ENCODE measurements around the gene SLC8A2. TPM values are rescaled to one million over a fixed set of nuclear protein-coding genes. Genes with fewer than 3 reads are reported as not detected.

The SLC8A2 gene
- total and polyA plus RNA-seq, 2 experiments from 2014 or later: 0.86 to 10.0 TPM

DNA sequence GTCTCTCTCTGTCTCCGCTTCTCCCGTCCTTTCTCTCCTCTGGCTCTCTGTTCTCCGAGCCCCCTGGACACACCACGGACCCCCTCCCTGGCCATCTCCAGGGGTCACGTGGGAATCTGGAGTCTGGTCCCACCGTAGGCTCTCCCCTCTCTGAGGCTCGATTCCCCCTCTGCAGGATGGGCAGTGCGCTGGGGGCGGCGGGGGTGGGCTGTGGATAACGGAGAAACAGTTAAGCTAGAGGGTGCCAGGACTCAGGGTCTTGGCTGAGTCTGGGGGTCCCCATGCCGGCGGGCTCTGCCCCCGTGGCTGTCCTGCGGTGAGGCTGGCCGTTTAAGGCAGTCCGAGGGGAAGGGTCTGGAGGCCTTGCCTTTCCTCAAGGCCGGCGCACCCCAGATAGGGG, 51.9 kb downstream of the SLC8A2 start:
- peaks cover 82% of the 10 kb centered on the region for H3K27me3 Mint-ChIP-seq (ENCODE audit: insufficient read depth, low read depth, poor library complexity)
- H3K9me3 Mint-ChIP-seq: peaks cover 5% of the 10 kb centered on the region
- DNase-seq (ENCODE audit: low spot score): no peak
- no peak for ATAC-seq
- TF ChIP-seq EZH2 (IDR thresholded peaks at IDR 0.05; ENCODE audit: low read depth, unreplicated experiment): peak; percentile 63
- TF ChIP-seq, protein P1, sequence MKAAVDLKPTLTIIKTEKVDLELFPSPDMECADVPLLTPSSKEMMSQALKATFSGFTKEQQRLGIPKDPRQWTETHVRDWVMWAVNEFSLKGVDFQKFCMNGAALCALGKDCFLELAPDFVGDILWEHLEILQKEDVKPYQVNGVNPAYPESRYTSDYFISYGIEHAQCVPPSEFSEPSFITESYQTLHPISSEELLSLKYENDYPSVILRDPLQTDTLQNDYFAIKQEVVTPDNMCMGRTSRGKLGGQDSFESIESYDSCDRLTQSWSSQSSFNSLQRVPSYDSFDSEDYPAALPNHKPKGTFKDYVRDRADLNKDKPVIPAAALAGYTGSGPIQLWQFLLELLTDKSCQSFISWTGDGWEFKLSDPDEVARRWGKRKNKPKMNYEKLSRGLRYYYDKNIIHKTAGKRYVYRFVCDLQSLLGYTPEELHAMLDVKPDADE (IDR thresholded peaks at IDR 0.05): no peak
- TF ChIP-seq POLR2AphosphoS5 (IDR thresholded peaks at IDR 0.05; ENCODE audit: low read depth): no peak
- TF ChIP-seq JUNB (IDR thresholded peaks at IDR 0.05; ENCODE audit: unreplicated experiment): no peak
- TF ChIP-seq STAT1 (IDR thresholded peaks at IDR 0.05; ENCODE audit: unreplicated experiment): no peak
- H3K4me3 Mint-ChIP-seq: peak overlapping the region; percentile 69
- peaks cover 54% of the 10 kb centered on the region for H3K4me1 Mint-ChIP-seq
- H3K4me3 ChIP-seq: peak overlapping the region; percentile 91
- peak overlapping the region; percentile 94 for H3K4me2 ChIP-seq
- no peaks in the 10 kb centered on the region for H3K36me3 ChIP-seq (ENCODE audit: insufficient read depth)
- H3K9me2 ChIP-seq (ENCODE audit: insufficient read depth): no peaks in the 10 kb centered on the region
- H3K4me1 ChIP-seq (ENCODE audit: insufficient read depth): peaks cover 43% of the 10 kb centered on the region
- peaks cover 4% of the 10 kb centered on the region; the same call in 1 of the 3 replicates for H3K36me3 Mint-ChIP-seq (ENCODE audit: low read depth)
- no peak overlapping the region for H3K27ac ChIP-seq (ENCODE audit: low read depth)
- no peak overlapping the region for H3K27ac Mint-ChIP-seq
- peaks cover 17% of the 10 kb centered on the region for H3F3A ChIP-seq (replicated peaks; ENCODE audit: low read depth)
- no peaks in the 10 kb centered on the region for H4K20me1 ChIP-seq (replicated peaks; ENCODE audit: insufficient read depth)
- H2AFZ ChIP-seq: peak overlapping the region; percentile 38; the same call in 1 of the 2 replicates
- peaks cover 89% of the 10 kb centered on the region for H3K27me3 ChIP-seq (ENCODE audit: insufficient read depth)
- H3K79me2 ChIP-seq (replicated peaks; ENCODE audit: insufficient read depth): 0 out of 2 replicates have a peak, but pooled peaks cover 7% of the 10 kb centered on the region

DNA sequence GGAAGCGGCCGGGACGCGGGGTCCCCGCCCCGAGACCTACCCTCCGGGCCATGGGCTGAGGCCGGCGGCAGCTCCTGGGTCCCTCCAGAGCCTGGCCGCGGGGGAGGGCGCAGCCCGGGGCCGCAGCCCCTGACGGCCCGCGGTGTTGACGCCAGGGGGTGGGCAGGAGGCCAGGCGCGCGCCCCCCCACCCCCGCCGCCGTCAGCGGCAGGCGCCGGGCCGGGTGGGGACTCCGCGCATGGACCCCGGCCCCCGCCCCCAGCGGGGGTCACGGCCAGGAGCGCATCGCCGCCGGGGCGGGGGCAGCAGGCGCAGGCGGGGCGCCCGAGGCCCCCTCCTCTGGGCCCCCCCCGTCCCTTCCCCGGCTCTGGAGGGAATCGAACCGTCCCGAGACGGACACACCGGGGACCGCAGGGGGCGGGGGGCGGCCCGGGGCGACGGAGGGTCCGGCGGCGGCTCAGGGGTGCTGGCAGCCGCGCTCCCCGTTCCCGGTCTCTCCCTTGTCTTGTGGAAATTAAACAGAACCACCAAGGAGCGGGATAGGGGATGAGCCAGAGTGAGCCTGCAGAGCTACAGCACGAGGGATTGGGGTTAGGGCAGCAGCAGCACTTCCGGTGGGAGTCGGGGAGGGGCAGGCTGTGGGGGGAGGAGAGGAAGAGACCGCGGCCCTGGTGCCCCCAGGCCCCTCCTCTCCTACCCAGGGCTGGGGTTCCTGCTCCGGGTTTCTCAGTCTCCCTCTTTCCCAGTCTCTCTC, 52.5 kb downstream of the SLC8A2 start, which contains the start of gene MEIS3:
MEIS3 (minus strand) TSS at position 498 of the 754 bp plus-strand sequence; CDS start at position 52, 446 bp downstream.
- Histone ChIP-seq H3K4me1 (ENCODE audit: insufficient read depth) (peaks cover 43% of the 10 kb centered on the region), H3K4me3 (peak within 1 kb of the TSS; percentile 91), H3K36me3 (ENCODE audit: insufficient read depth) (no peaks in the 10 kb centered on the region), H3F3A (replicated peaks; ENCODE audit: low read depth) (peaks cover 17% of the 10 kb centered on the region), H3K27ac (ENCODE audit: low read depth) (no peak within 1 kb of the TSS), H2AFZ (peak within 1 kb of the TSS; percentile 80), H3K4me2 (peak within 1 kb of the TSS; percentile 100), H3K9me2 (ENCODE audit: insufficient read depth) (no peaks in the 10 kb centered on the region), H3K79me2 (replicated peaks; ENCODE audit: insufficient read depth) (0 out of 2 replicates have a peak, but pooled peaks cover 7% of the 10 kb centered on the region), H3K27me3 (ENCODE audit: insufficient read depth) (peaks cover 83% of the 10 kb centered on the region), H4K20me1 (replicated peaks; ENCODE audit: insufficient read depth) (no peaks in the 10 kb centered on the region)
- Mint-ChIP-seq H3K4me1 (peaks cover 56% of the 10 kb centered on the region), H3K9me3 (peaks cover 5% of the 10 kb centered on the region), H3K27me3 (ENCODE audit: insufficient read depth, low read depth, poor library complexity) (peaks cover 77% of the 10 kb centered on the region), H3K4me3 (peak within 1 kb of the TSS; percentile 71), H3K27ac (no peak within 1 kb of the TSS), H3K36me3 (ENCODE audit: low read depth) (peaks cover 8% of the 10 kb centered on the region)
- peak; percentile 7 for ATAC-seq
- peak; percentile 43 for DNase-seq (ENCODE audit: low spot score)
- TF ChIP-seq, protein P1 (IDR thresholded peaks at IDR 0.05): no peak
- TF ChIP-seq EZH2 (IDR thresholded peaks at IDR 0.05; ENCODE audit: low read depth, unreplicated experiment): no peak
- no peak for TF ChIP-seq STAT1 (IDR thresholded peaks at IDR 0.05; ENCODE audit: unreplicated experiment)
- TF ChIP-seq ZNF114 (CRISPR knock-in tag; IDR thresholded peaks at IDR 0.05): no peak
- TF ChIP-seq JUNB (IDR thresholded peaks at IDR 0.05; ENCODE audit: unreplicated experiment): no peak
- no peak for TF ChIP-seq CREB1 (CRISPR knock-in tag; IDR thresholded peaks at IDR 0.05; ENCODE audit: low read depth)
- no peak for TF ChIP-seq EZH2phosphoT487 (IDR thresholded peaks at IDR 0.05; ENCODE audit: unreplicated experiment)
- no peak for TF ChIP-seq POLR2AphosphoS5 (IDR thresholded peaks at IDR 0.05; ENCODE audit: low read depth)
- TF ChIP-seq, protein P2, sequence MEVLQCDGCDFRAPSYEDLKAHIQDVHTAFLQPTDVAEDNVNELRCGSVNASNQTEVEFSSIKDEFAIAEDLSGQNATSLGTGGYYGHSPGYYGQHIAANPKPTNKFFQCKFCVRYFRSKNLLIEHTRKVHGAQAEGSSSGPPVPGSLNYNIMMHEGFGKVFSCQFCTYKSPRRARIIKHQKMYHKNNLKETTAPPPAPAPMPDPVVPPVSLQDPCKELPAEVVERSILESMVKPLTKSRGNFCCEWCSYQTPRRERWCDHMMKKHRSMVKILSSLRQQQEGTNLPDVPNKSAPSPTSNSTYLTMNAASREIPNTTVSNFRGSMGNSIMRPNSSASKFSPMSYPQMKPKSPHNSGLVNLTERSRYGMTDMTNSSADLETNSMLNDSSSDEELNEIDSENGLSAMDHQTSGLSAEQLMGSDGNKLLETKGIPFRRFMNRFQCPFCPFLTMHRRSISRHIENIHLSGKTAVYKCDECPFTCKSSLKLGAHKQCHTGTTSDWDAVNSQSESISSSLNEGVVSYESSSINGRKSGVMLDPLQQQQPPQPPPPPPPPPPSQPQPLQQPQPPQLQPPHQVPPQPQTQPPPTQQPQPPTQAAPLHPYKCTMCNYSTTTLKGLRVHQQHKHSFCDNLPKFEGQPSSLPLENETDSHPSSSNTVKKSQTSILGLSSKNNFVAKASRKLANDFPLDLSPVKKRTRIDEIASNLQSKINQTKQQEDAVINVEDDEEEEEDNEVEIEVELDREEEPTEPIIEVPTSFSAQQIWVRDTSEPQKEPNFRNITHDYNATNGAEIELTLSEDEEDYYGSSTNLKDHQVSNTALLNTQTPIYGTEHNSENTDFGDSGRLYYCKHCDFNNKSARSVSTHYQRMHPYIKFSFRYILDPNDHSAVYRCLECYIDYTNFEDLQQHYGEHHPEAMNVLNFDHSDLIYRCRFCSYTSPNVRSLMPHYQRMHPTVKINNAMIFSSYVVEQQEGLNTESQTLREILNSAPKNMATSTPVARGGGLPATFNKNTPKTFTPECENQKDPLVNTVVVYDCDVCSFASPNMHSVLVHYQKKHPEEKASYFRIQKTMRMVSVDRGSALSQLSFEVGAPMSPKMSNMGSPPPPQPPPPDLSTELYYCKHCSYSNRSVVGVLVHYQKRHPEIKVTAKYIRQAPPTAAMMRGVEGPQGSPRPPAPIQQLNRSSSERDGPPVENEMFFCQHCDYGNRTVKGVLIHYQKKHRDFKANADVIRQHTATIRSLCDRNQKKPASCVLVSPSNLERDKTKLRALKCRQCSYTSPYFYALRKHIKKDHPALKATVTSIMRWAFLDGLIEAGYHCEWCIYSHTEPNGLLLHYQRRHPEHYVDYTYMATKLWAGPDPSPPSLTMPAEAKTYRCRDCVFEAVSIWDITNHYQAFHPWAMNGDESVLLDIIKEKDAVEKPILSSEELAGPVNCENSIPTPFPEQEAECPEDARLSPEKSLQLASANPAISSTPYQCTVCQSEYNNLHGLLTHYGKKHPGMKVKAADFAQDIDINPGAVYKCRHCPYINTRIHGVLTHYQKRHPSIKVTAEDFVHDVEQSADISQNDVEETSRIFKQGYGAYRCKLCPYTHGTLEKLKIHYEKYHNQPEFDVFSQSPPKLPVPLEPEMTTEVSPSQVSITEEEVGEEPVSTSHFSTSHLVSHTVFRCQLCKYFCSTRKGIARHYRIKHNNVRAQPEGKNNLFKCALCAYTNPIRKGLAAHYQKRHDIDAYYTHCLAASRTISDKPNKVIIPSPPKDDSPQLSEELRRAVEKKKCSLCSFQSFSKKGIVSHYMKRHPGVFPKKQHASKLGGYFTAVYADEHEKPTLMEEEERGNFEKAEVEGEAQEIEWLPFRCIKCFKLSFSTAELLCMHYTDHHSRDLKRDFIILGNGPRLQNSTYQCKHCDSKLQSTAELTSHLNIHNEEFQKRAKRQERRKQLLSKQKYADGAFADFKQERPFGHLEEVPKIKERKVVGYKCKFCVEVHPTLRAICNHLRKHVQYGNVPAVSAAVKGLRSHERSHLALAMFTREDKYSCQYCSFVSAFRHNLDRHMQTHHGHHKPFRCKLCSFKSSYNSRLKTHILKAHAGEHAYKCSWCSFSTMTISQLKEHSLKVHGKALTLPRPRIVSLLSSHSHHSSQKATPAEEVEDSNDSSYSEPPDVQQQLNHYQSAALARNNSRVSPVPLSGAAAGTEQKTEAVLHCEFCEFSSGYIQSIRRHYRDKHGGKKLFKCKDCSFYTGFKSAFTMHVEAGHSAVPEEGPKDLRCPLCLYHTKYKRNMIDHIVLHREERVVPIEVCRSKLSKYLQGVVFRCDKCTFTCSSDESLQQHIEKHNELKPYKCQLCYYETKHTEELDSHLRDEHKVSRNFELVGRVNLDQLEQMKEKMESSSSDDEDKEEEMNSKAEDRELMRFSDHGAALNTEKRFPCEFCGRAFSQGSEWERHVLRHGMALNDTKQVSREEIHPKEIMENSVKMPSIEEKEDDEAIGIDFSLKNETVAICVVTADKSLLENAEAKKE (CRISPR knock-in tag; IDR thresholded peaks at IDR 0.05): no peak
